Activated CD8-positive, alpha-beta memory T cell treated with anti-CD3 and anti-CD28 coated beads for 1 hour (primary cell): ENCODE measurements around the gene GZMM.

ENCODE experiments used
- DNase-seq, 2 donors: peaks; one replicate each; pipeline ENCODE4 v3.0.0-alpha.2; 2020; ENCODE audit warnings: low read depth in 1 of 2; ENCODE audit errors: extremely low read depth in 1 of 2

Gene GZMM

GRCh38 chr19:533364-534058 lies 10.3 kb upstream of the GZMM start:
- DNase-seq, result no peak

DNA sequence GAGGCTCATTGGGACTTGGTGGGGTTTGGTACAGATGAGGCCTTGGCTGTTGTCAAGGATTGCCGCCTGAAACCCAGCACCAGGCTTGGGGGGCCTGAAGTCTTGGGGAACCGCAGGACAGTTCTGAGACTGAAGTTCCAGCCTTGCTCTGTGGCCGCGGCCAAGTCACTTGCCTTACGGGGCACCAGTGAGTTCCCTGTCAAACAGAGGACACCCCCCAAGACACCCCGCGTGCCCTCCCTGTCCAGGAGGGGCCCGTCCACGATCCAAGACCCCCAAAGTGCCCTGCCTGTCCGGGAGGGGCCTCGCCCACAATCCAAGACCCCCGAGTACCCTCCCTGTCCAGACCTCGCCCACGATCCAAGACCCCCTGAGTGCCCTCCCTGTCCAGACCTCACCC lies 9.8 kb upstream of the GZMM start:
- DNase-seq, result no peak

DNA sequence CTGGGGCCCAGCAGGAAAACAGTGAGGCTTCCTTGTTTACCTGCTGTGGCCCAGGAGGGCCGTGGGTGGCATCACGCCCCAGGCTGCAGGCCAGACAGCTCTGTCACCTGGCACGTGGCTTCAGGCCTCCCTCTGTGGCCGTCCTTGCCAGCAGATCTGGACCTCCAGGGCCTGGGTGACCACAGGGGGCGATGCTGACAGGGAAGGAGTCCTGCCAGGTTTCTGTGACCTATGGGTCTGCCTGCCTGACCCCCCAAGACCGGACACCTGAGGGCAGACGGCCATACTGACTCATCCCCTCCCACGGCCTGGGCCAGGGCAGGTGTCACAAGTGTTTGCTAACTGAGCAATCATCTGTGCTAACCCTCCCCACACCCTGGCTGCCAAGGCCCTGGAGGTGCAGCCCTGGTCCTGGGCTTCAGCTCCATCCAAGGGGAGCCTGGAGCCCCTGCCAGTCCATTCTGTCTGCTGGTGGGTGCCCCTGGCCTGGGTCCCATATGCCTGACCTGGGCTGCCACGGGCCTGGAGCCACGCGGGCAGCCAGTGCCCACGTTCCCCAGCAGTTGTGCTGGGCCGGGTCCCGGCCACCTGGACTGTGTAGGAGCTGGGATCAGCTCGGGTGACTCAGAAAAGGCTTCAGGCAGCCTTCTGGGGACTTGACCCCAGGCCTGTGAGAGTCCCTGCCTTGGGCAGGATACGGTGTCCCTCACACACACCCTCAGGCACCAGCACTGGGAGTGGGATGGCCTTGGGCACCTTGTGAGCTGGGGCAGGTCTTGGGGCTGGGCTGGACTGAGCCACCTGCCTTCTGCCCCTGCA lies 8.6 kb upstream of the GZMM start:
- DNase-seq, result no peak

DNA sequence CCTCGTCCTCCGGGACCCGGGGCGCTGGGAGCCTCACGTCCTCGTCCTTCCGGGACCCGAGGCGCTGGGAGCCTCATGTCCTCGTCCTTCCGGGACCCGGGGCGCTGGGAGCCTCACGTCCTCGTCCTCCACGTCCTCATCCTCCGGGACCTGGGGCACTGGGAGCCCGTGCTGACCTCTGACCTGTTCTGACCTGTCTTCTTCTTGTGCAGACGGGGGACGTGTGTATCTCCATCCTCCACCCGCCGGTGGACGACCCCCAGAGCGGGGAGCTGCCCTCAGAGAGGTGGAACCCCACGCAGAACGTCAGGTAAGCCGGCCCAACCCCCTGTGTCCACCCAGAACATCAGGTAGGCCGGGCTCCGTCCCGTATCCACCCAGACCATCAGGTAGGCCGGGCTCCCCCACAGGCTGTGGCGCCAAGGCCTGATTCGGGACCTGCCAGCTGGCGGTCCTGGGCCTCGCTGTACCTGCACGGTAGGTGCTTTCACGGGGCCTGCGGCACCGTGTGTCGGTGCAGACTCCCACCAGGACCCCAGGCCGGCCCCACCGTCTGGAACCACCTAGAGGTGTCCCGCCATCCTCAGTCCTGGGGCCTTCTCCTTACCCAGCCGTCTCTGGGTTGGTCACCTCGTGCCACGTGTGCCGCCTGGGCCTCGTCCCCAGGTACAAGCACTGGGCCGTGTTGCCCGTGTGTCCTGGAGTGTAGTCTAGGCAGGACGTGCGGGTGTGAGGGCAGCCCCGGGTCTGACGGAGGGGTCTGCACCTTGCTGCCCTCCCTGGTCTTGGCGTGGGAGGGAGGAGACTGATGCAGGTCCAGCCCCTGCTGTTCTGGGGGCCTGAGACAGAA lies 7.6 kb upstream of the GZMM start:
- no peak for DNase-seq

- DNase-seq, result no peak
These were observed 6.9 kb upstream of the GZMM start for GRCh38 chr19:536881-537404.

DNA sequence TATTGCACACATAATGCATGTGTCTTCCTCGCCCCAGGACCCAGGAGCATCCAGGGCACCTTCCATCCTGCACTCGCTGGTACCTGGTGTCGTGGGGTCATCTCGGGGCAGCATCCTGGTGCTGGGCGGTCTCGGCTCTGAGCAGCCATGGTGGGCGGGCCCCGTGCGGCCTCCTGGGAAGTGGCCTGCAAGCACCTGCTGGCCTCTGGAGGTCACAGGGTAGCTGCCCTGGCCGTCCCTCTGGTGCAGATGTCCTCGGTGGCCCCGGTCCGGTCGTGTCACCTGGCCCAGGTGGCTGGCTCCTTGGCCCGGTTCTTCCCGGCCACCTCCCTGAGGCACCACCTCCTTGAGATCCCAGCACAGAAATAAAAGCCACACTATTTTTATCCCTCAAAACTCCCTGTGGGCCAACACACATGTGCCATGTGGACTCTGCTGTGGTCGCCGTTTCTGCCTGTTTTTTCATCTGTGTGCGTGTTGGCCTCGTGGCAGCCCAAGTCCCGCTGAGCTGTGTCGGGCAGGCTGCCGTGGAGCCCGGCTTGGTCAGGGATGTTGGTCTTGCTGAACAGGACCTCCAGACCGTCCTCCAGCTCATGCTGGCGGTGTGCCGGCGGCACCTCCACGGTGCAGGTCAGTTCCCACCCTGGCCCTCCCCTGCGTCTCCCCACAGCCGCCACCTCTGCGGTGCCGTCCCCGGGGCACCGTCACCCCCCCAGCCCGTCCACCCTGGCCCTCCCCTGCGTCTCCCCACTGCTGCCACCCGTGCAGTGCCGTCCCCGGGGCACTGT lies 5.0 kb upstream of the GZMM start:
- no peak for DNase-seq

- no peak for DNase-seq
These were observed 4.3 kb upstream of the GZMM start for GRCh38 chr19:539429-540030.

DNA sequence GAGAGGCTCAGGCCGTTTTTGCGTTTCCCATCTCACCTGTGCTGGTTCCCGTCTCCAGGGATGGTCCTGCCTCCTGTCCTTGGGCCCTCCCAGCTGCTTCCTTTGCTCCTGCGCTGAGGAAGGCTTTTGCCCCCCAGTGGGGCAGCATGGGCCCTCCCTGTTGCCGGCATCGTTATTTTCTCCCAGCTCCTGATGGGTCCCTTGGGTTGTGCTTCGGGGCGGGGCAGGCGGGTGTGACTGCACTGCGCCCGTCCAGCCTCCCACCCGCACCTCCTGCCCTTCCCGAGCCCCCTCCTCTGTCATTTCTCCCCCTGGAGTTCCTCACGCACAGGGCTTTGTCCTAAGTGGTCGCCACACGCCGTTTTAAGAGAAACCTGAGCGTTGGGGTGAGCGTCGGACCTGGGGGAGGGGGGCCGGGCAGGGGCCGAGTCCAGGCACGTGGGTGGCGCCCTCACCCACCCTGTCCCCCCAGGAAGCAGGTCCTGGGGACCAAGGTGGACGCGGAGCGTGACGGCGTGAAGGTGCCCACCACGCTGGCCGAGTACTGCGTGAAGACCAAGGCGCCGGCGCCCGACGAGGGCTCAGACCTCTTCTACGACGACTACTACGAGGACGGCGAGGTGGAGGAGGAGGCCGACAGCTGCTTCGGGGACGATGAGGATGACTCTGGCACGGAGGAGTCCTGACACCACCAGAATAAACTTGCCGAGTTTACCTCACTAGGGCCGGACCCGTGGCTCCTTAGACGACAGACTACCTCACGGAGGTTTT lies 2.8 kb upstream of the GZMM start:
- no peak for DNase-seq

- DNase-seq, result no peak
These were observed 2.2 kb upstream of the GZMM start for GRCh38 chr19:541699-542098.

DNA sequence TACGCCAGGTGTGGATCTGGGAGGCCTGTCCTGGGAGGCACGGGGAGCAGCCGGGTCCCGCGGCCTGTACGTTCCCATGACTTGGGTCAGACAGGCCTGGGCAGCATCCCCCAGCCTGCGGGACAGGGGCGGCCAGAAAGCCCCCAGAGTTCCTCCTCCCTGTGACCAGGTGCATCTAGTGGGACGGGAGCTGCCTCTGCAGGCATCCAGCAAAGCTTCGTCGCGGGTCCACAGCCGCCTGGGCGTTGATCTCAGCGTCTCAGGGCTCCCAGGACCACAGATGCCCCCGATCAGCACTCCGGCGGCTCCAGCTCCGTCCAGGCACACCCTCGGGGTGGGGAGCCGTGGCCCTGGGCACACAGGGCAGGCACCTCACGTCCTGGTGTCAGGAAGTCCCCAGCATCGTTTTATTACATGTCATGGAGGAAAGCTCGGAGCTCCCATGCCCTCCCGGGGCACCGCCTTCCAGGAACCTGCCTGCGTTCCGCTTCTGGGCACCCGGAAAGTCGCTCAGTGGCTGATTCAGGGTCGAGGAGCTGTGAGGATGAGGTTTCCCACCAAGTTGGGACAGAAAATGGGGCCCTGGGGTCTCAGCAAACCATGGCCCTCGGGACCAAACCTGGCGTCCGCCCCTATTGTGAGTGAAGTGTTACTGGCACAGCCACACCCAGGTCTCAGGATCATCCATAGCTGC lies 1.5 kb upstream of the GZMM start:
- no peak for DNase-seq

GRCh38 chr19:547117-547516 lies 3.3 kb downstream of the GZMM start:
- no peak for DNase-seq

GRCh38 chr19:547836-548720 lies 4.2 kb downstream of the GZMM start:
- DNase-seq, result no peak

GRCh38 chr19:548886-549830 lies 5.3 kb downstream of the GZMM start:
- no peak for DNase-seq

- no peak for DNase-seq
These were observed 11.0 kb downstream of the GZMM start for GRCh38 chr19:554817-555216.

- no peak for DNase-seq
These were observed 11.6 kb downstream of the GZMM start for GRCh38 chr19:555474-555808.

- DNase-seq, result no peak
These were observed 12.9 kb downstream of the GZMM start for GRCh38 chr19:556611-557382.
